Measurements from ENCODE around the gene CUX1. TPM values are rescaled to one million over a fixed set of nuclear protein-coding genes. Genes with fewer than 3 reads are reported as not detected.

The CUX1 gene
- total RNA-seq, 1 experiment from 2014 or later = 39.6 TPM

- intact Hi-C loops (cut with micrococcal nuclease) = loop anchor here (2.0 to 5.0 kb wide), 2 partner anchors 585 to 672 kb away; no protein-coding TSS in a partner anchor
- H3K4me3 ChIP-seq (ENCODE audit: low read length) = no peak overlapping the region
Observed at GRCh38 chr7:102273749-102274712, 456.6 kb downstream of the CUX1 start.

GRCh38 chr7:102275123-102275703 is 457.8 kb downstream of the CUX1 start:
- H3K9me2 ChIP-seq (replicated peaks; ENCODE audit: low read length) = no peaks in the 10 kb centered on the region
- intact Hi-C loops (cut with micrococcal nuclease) = no loop called here
- CTCF ChIA-PET = no interaction called here
- TF ChIP-seq EZH2phosphoT487 (IDR thresholded peaks at IDR 0.05; ENCODE audit: borderline replicate concordance, low read length) = no peak
- TF ChIP-seq EZH2 (IDR thresholded peaks at IDR 0.05; ENCODE audit: low read length, unreplicated experiment) = no peak
- DNase-seq = no peak
- BruUV-seq (replicated peaks) = no TSS peak
- H2AFZ ChIP-seq (ENCODE audit: low read length) = no peak overlapping the region
- POLR2A ChIA-PET (ENCODE audit: unreplicated experiment) = no interaction called here
- H3F3A ChIP-seq (ENCODE audit: low read length, unreplicated experiment) = no peaks in the 10 kb centered on the region
- H3K4me2 ChIP-seq (ENCODE audit: low read length) = no peak overlapping the region
- H3K27me3 ChIP-seq (ENCODE audit: low read length) = no peaks in the 10 kb centered on the region
- no peaks in the 10 kb centered on the region for H4K20me1 ChIP-seq (ENCODE audit: low read length)
- H3K4me1 ChIP-seq (ENCODE audit: insufficient read depth, low read length) = no peaks in the 10 kb centered on the region
- no peaks in the 10 kb centered on the region for H3K36me3 ChIP-seq (ENCODE audit: low read depth, low read length)
- H3K9ac ChIP-seq (ENCODE audit: low read length) = no peak overlapping the region
- no peak overlapping the region for H3K4me3 ChIP-seq (ENCODE audit: low read length)
- H3K27ac ChIP-seq (ENCODE audit: low read length) = no peak overlapping the region
- H3K79me2 ChIP-seq (ENCODE audit: low read length) = no peaks in the 10 kb centered on the region
- H3K9me3 ChIP-seq (ENCODE audit: low read length) = no peaks in the 10 kb centered on the region
- ATAC-seq = no peak

More at GRCh38 chr7:102273749-102274712, 456.6 kb downstream of the CUX1 start:
- Histone ChIP-seq H4K20me1 (ENCODE audit: low read length) (no peaks in the 10 kb centered on the region), H3K4me1 (ENCODE audit: insufficient read depth, low read length) (no peaks in the 10 kb centered on the region), H3K27ac (ENCODE audit: low read length) (no peak overlapping the region), H3K9me3 (ENCODE audit: low read length) (no peaks in the 10 kb centered on the region), H3K9ac (ENCODE audit: low read length) (no peak overlapping the region), H3K4me2 (ENCODE audit: low read length) (no peak overlapping the region), H3K27me3 (ENCODE audit: low read length) (no peaks in the 10 kb centered on the region), H2AFZ (ENCODE audit: low read length) (no peak overlapping the region), H3K9me2 (replicated peaks; ENCODE audit: low read length) (no peaks in the 10 kb centered on the region), H3K79me2 (ENCODE audit: low read length) (no peaks in the 10 kb centered on the region), H3F3A (ENCODE audit: low read length, unreplicated experiment) (no peaks in the 10 kb centered on the region), H3K36me3 (ENCODE audit: low read depth, low read length) (no peaks in the 10 kb centered on the region)
- ATAC-seq (peak; percentile 53), DNase-seq (peak; percentile 54)
- CTCF ChIA-PET = interaction anchor here (0.6 to 1.0 kb wide), 4 partner anchors 50 to 734 kb away, joined by 4 to 8 read pairs (median 4); no protein-coding TSS in a partner anchor
- POLR2A ChIA-PET (ENCODE audit: unreplicated experiment) = interaction anchor here (0.5 kb wide), 1 partner anchor 839 kb away, joined by 3 read pairs; no protein-coding TSS in a partner anchor
- TF ChIP-seq EZH2phosphoT487 (IDR thresholded peaks at IDR 0.05; ENCODE audit: borderline replicate concordance, low read length) (no peak), CTCF (conservative IDR thresholded peaks at IDR 0.05; ENCODE audit: low read depth, low read length) (no peak), EZH2 (IDR thresholded peaks at IDR 0.05; ENCODE audit: low read length, unreplicated experiment) (no peak)
- BruUV-seq (replicated peaks) = no TSS peak

- no peak for TF ChIP-seq CTCF (conservative IDR thresholded peaks at IDR 0.05; ENCODE audit: low read depth, low read length)
- no peak for TF ChIP-seq EZH2phosphoT487 (IDR thresholded peaks at IDR 0.05; ENCODE audit: borderline replicate concordance, low read length)
- TF ChIP-seq EZH2 (IDR thresholded peaks at IDR 0.05; ENCODE audit: low read length, unreplicated experiment) = no peak
Observed at GRCh38 chr7:102277901-102278300, 460.5 kb downstream of the CUX1 start.

More at GRCh38 chr7:102277901-102278300, 460.5 kb downstream of the CUX1 start:
- ChIA-PET CTCF (interaction anchor here (0.7 kb wide), 1 partner anchor 187 kb away, joined by 13 read pairs; no protein-coding TSS in a partner anchor), POLR2A (ENCODE audit: unreplicated experiment) (no interaction called here)
- Histone ChIP-seq H3K36me3 (ENCODE audit: low read depth, low read length) (no peaks in the 10 kb centered on the region), H3F3A (ENCODE audit: low read length, unreplicated experiment) (no peaks in the 10 kb centered on the region), H3K4me3 (ENCODE audit: low read length) (no peak overlapping the region), H3K4me2 (ENCODE audit: low read length) (no peak overlapping the region), H2AFZ (ENCODE audit: low read length) (no peak overlapping the region), H3K9ac (ENCODE audit: low read length) (no peak overlapping the region), H3K79me2 (ENCODE audit: low read length) (no peaks in the 10 kb centered on the region), H4K20me1 (ENCODE audit: low read length) (no peaks in the 10 kb centered on the region), H3K9me3 (ENCODE audit: low read length) (no peaks in the 10 kb centered on the region), H3K4me1 (ENCODE audit: insufficient read depth, low read length) (no peaks in the 10 kb centered on the region), H3K27ac (ENCODE audit: low read length) (no peak overlapping the region), H3K9me2 (replicated peaks; ENCODE audit: low read length) (no peaks in the 10 kb centered on the region), H3K27me3 (ENCODE audit: low read length) (no peaks in the 10 kb centered on the region)
- DNase-seq = no peak
- ATAC-seq = no peak
- no TSS peak for BruUV-seq (replicated peaks)
- intact Hi-C loops (cut with micrococcal nuclease) = no loop called here
